Fibroblast of lung (primary cell): ENCODE data around the gene SBF2.

Experiments used
- CTCF ChIP-seq, 2 donors: IDR thresholded peaks in 1 of 2; conservative IDR thresholded peaks in 1 of 2; 1 replicate in 1 of 2; 2 replicates in 1 of 2; pipeline ENCODE4 v1.5.1; 2011 to 2012; ENCODE audit warnings: low read length in 2 of 2, control low read depth in 1 of 2, inconsistent platforms in 1 of 2, low read depth in 1 of 2, mild to moderate bottlenecking in 1 of 2
- EZH2 ChIP-seq: IDR thresholded peaks from 2 replicates; pipeline ENCODE4 v1.5.1; 2012; ENCODE audit warnings: low read length, control low read depth, mild to moderate bottlenecking; ENCODE audit errors: missing control alignments

- no peak for TF ChIP-seq CTCF (conservative IDR thresholded peaks at IDR 0.05 in 1 of 2, IDR thresholded peaks at IDR 0.05 in 1 of 2; ENCODE audit: low read depth in 1 of 2, low read length in 2 of 2)
- no peak for TF ChIP-seq EZH2
Observed at GRCh38 chr11:10017911-10018310, 276.1 kb downstream of the SBF2 start.
